GM12878 (cell line): ENCODE data around the gene WWOX. TPM values are rescaled to one million over a fixed set of nuclear protein-coding genes. Genes with fewer than 3 reads are reported as not detected.

Source experiments
- CUX1 ChIP-seq: IDR thresholded peaks from 2 replicates; pipeline ENCODE4 v1.6.1; 2012; ENCODE audit warnings: improper control_type of control experiment, low read depth, low read length; ENCODE audit not compliant: insufficient replicate concordance
- GATAD2B ChIP-seq: fragments of 450-650 bp; conservative IDR thresholded peaks from 2 replicates; pipeline ENCODE4 v1.6.1; 2017; ENCODE audit warnings: low read depth, mild to moderate bottlenecking, moderate library complexity
- KLF5 ChIP-seq: fragments of 450-650 bp; IDR thresholded peaks from 2 replicates; pipeline ENCODE4 v1.6.1; 2014; ENCODE audit warnings: mild to moderate bottlenecking; ENCODE audit not compliant: partially characterized antibody
- RBBP5 ChIP-seq: fragments of 200-600 bp; sonication (generic); conservative IDR thresholded peaks from 2 replicates; pipeline ENCODE4 v1.6.1; 2016
- SIN3A ChIP-seq: IDR thresholded peaks from 2 replicates; pipeline ENCODE4 v1.6.1; 2012; ENCODE audit warnings: low read depth, low read length, improper control_type of control experiment
- ZNF687 ChIP-seq: fragments of 450-650 bp; IDR thresholded peaks from 2 replicates; pipeline ENCODE4 v1.6.1; 2017; ENCODE audit warnings: mild to moderate bottlenecking, moderate library complexity
- polyA plus RNA-seq, 11 experiments: library from polyadenylated mRNA; depleted of rRNA in 4 of 11; unstranded in 6 of 11; stranded (reverse) in 5 of 11; fragments of >200 nt; fragmentation: Nextera tagmentation in 4 of 11; fragmentation: Illumina TruSeq in 1 of 11; extraction: Ambion mirVana in 4 of 11; extraction: Trizol in 1 of 11; gene quantifications; 1 replicate in 1 of 11; 2 replicates in 10 of 11; pipeline versions ENCODE4 v1.2.1 to v1.2.3, GENCODE V29; 2011 to 2016; ENCODE audit warnings: inconsistent platforms in 2 of 11, missing spikeins in 2 of 11, low read depth in 1 of 11
- total RNA-seq, 4 experiments: library from RNA; depleted of rRNA in 3 of 4; stranded (reverse); fragments of >200 nt in 3 of 4; fragmentation: Illumina TruSeq in 1 of 4; extraction: Trizol in 1 of 4; gene quantifications; 2 replicates each; pipeline versions ENCODE4 v1.2.1 to v1.2.3, GENCODE V29; 2013 to 2021
- TF ChIP-seq, protein P1 (sequence below): IDR thresholded peaks from 2 replicates; pipeline ENCODE4 v1.6.1; 2012; ENCODE audit warnings: mild to moderate bottlenecking, low read depth, low read length
- TF ChIP-seq, protein P2 (sequence below): fragments of 450-650 bp; IDR thresholded peaks from 2 replicates; pipeline ENCODE4 v1.6.1; 2017; ENCODE audit warnings: mild to moderate bottlenecking

WWOX gene
- total and polyA plus RNA-seq, 10 of the 15 experiments (the other 5 are each of a cell fraction or from before 2014, with no cell fraction given): 2.8 to 24.4 (median 17.8) TPM

- no peak for TF ChIP-seq CUX1
- no peak for TF ChIP-seq KLF5
- TF ChIP-seq, protein P1, sequence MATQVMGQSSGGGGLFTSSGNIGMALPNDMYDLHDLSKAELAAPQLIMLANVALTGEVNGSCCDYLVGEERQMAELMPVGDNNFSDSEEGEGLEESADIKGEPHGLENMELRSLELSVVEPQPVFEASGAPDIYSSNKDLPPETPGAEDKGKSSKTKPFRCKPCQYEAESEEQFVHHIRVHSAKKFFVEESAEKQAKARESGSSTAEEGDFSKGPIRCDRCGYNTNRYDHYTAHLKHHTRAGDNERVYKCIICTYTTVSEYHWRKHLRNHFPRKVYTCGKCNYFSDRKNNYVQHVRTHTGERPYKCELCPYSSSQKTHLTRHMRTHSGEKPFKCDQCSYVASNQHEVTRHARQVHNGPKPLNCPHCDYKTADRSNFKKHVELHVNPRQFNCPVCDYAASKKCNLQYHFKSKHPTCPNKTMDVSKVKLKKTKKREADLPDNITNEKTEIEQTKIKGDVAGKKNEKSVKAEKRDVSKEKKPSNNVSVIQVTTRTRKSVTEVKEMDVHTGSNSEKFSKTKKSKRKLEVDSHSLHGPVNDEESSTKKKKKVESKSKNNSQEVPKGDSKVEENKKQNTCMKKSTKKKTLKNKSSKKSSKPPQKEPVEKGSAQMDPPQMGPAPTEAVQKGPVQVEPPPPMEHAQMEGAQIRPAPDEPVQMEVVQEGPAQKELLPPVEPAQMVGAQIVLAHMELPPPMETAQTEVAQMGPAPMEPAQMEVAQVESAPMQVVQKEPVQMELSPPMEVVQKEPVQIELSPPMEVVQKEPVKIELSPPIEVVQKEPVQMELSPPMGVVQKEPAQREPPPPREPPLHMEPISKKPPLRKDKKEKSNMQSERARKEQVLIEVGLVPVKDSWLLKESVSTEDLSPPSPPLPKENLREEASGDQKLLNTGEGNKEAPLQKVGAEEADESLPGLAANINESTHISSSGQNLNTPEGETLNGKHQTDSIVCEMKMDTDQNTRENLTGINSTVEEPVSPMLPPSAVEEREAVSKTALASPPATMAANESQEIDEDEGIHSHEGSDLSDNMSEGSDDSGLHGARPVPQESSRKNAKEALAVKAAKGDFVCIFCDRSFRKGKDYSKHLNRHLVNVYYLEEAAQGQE: no peak
- TF ChIP-seq, protein P2, sequence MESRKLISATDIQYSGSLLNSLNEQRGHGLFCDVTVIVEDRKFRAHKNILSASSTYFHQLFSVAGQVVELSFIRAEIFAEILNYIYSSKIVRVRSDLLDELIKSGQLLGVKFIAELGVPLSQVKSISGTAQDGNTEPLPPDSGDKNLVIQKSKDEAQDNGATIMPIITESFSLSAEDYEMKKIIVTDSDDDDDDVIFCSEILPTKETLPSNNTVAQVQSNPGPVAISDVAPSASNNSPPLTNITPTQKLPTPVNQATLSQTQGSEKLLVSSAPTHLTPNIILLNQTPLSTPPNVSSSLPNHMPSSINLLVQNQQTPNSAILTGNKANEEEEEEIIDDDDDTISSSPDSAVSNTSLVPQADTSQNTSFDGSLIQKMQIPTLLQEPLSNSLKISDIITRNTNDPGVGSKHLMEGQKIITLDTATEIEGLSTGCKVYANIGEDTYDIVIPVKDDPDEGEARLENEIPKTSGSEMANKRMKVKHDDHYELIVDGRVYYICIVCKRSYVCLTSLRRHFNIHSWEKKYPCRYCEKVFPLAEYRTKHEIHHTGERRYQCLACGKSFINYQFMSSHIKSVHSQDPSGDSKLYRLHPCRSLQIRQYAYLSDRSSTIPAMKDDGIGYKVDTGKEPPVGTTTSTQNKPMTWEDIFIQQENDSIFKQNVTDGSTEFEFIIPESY: no peak
- no peak for TF ChIP-seq ZNF687
- TF ChIP-seq GATAD2B: no peak
- TF ChIP-seq RBBP5: no peak
- TF ChIP-seq SIN3A: no peak
Observed at GRCh38 chr16:78785218-78785617, 685.8 kb downstream of the WWOX start (continued).
